Measurements from ENCODE around the gene BCR.

The BCR gene

DNA sequence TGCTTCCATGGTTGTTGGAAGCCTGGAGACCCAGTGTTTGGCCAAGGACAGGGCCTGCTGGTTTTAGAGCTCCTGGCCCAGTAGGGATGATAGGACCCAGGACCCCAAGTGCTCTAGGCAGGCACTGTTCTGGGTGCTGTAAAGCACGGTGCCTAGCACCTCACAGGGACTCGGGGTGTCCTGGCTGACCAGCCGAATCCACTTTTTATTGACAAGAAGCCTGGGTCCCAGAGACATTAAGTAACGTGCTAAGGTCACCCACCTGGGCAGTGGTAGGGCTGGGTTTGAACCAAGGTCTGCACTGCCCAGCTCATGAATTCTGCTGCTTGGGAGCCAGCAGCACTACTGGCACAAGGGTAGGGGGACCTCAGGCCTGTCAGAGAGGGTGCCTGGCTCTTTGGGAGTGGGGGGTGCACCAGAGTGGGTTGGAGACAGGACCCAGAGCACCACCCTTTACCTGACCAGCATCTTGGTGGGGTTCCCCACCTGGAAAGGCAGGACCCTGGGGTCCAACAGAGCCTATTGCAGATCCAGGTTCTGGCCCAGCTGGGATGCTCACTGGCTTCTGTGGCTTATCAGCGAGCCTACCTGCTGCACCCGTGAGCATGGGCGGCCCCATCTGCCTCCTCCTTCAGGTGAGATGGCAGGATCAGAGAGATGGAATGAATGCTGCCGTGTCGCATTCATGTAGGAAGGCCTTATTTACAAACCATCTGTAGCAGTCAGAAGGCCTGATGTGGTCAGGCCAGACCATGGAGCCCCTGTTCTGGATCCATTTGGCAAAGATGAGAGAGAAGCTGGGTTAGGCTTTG is 52.0 kb downstream of the BCR start:
- no peak for DNase-seq

DNA sequence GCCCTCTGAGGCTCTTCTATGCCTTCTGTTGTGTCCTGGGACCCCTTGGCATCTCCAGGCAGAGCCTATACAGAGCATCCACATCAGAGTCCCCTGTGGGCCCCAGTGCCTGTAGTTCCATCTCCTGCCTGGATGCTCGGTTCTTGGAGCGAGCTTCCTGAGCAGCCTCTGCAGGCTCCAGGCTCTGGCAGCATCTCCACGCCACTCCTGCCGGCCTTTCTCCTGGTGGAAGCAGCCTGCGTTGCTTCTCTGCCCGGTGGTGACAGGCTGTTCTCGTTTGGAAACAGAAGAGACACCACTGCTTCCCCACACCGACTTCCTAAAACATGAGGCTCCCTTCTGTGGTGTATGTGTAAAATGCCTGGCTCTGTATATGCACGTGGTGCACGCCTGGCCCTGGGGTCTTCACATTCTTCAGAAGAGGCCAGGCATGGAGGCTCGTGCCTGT is 52.8 kb downstream of the BCR start:
- DNase-seq, result no peak

DNA sequence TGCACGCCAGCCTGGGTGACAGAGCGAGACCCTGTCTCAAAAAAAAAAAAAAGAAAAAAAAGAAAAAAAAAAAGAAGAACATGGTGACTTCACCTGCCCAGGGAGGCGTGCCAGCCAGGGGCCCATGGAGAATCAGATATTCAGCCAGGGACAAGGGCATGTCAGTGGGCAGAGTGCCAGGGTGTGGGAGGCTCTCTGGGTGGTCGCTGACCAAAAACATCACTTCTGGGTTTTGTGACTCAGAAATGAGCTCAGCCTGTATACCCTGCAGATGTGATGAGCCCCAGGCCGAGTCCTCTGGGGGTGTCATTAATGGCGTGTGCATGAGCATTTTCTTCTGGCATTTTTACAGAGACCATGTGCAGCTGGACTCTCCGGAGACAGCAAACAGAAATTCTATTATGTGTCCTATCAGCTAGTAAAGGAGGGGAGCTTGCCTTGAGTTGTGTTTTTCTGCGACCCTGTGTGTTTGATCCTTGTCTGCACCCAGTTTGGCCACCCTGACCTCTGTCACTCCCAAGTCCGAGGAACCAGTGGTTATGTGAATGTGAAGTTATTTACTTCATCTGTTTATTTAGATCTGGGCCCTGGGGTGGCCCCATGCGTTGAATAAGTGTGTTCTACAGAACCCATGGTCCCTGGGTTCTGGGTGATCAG is 53.6 kb downstream of the BCR start:
- DNase-seq, result peak; percentile 74 to 81

DNA sequence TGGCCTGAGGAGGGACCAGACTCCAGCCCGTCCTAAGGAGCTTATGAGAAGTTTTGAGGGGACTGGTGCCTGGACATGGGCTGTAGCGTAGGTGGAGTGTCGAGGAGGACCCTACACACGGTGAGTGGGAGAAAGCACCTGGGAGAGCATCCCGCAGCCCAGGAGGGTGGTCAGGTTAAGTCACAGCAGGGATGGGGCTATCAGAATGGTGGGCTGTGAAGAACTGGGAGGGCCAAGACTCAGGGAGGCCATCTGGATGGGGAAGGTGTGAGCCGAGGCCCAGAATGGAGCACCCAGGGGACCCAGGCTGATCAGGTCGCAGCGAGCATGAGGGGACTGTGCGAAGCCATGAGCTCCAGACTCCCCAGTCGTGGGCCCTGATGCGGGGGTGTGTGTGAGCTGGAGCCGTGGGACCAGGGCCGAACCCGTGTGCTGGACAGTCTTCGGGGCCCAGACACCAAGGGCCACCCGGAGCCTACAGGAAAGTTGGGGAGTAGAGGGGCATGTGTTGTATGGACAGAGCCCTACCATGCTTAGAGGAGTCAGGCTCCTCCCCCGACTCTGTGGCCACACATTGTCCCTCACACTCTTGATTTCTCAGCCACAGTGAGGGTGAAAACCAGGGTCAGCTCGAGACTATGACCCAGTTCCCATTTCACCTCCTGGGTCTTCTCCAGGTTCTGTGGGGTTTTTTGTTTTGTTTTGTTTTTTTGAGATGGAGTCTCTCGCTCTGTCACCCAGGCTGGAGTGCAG is 54.3 kb downstream of the BCR start:
- DNase-seq, result no peak

DNA sequence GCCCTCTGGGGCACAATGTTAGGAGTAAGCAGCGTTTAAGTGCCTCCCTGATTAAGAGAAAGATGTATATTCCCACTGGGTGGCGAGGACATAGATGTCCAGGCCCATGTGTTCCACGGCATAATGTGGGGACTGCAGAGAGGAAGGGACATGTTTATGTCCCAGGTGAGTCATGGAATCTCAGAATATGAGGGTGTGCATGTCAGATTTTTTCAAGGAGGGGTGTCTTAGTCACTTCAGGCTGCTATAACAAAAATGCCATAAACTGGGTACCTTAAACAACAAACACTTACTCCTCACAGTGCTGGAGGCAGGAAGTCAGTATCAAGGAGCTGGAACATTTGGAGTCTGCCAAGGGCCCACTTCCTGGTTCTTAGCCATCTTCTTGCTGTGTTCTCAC is 55.1 kb downstream of the BCR start:
- DNase-seq, result no peak

DNA sequence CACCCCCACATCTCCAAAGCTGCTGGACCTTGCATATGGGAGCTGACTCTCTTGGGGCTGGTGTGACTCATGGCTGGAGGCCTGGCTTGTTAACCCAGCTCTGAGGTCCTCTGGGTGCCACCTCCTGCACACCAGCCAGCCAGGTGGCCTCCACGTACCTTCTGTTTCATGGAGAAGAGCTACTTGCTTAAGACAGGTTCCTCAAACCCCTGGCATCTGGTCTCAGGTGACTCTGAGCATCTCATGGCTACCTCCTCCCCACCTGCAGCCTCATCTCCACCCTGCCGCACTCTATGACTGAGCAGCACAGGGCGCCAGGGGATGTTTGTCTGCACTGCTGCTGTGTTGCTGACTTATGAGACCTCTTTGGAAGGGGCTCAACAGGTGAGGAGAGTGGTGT is 55.7 kb downstream of the BCR start:
- no peak for DNase-seq

DNA sequence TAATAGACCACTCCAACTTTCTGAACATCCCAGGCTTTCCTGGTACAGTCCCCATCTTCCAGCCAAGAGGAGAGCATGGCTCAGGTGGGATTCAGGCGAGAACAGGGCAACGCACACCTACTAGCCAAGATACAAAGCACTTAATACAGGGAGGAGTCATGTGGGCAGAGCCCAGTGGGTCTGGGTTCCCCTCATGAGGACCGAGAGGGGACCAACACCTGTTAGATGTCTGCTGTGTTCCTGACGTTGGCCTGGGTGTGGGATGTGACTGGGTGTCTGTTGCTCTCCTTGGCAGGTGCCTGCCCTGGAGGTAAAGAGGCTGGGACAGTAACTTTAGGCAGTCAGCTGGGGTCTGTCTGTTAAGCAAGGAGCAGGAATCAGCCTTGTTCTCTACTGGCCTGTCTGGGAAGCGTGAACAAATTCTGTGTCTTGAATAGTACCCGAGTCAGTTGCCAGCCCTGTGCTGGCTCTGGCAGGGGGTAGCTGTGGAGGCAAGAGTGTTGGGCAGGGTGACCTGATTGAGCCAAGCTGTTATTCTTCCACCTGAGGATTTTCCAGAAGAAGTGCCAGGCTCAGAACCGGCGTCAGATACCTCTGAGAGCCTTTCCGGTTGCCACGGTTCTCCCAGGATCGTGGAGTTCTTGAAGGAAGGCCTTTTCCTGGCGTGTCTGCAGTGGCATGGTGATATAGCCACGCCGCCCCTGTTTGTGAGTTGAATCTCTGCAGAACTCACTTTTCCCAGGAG is 56.3 kb downstream of the BCR start:
- no peak for DNase-seq

DNA sequence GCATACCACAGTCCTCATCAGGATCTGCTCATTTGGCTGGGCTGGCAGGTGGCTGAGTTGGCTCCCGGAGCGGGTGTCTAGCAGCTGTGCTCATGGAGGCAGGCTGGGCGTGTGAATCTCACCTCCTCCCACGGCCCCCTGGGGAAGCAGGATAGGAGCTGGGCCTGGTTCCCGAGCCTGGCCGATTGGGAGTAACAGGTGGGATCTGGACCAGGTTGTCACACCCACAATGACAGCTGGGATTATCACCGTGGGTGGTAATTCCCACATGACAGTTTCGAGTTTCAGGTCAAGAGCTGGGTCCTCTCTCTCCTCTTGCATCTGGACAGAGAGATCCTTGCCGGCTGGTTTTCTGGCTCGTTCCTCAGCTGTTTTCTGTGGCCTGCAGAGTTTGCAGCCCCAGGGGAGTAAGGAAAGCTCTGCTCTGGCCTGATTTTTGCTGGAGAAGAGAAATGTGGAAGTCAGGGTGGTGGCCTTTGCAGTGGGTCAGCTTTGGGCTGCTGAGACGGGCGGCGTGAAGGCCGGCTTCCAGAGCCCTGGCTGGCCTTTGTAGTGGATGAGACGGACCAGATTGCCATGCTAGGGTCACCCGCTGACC is 57.0 kb downstream of the BCR start:
- no peak for DNase-seq

DNA sequence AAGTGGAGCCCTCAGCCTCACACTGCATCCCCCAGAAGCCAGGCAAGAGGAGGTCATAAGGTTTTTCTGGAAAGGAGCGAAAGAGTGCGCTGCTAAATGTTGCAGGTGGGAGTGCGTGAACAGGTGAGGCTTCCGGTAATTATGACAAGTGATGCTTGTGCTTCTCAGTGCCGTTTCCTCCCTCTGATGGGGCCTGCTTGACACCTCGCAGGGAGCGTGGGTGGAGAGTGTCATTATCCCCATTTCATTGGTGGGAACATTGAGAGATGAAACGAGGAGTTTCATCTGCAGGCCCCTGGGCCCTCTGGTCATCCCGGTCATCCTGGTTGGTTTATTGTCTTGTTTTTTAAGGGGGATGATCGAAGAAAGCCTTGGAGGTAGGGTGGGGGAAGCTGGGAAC is 57.5 kb downstream of the BCR start:
- DNase-seq, result peak; percentile 59 to 66

DNA sequence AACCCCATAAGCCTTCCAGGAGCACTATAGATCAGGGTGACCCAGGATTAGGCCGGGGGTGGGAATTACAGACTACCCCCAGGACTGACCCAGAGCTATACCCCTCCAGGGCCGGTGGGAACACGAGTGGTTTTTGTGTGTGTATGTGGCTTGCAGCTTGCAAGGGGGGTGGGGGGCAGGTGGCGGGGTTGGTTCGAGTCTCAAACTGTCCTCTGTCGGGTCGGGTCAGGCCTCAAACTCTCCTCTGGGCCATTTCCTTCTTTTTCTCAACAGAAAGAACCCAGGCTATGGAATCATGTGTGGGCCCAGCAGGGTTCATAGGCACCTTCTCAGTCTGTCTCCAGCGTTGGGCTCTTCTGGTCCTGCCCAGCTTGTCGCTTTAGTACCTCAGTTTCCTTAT is 58.4 kb downstream of the BCR start:
- DNase-seq, result no peak

DNA sequence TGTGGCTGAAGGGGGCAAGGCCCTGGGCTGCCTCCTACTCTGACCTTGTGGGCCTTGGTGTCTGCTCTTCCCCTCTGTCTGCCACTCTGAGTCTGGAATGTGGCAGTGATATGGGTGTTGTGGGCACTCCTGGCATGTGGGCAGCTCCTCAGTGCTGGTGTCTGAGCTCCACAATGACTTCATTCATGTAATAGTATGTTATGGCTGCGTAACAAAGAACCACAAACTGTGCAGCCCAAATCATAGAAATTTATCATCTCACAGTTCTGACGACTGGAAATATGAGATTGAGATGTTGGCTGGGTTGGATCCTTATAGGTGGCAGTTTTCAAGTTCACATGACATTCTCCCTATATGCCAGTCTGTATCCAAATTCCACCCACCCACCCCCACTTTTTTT is 59.1 kb downstream of the BCR start:
- no peak for DNase-seq

DNA sequence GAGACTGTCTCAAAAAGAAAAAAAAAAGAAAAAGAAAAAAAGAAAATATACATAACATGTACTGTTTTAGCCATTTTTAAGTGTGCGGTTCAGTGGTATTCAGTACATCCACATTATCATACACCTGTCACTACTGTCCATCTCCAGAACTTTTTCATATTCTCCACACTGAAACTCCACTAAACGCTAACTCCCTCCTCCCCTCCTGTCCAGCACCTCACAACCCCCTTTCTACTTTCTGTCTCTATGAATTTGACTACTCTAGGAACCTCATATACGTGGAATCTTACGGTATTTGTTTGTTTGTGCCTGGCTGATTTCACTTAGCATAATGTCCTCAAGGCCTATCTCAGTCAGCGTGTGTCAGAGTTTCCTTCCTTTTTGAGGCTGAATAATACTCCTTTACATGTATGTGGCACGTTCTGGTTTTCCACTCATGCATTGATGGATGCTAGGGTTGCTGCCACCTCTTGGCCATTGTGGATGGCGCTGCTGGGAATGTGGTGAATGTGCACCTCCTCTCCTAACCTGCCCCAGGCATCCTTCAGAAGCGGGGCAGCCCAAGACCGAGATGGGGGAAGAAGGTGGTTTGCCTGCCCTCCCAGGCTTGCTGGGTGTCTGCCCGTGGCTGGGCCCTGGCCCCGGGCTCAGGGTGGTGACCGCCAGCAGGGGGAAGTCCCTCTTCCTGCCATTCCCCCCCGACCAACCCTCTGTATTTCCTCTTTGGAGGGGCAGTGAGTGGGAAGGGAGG is 60.5 kb downstream of the BCR start:
- DNase-seq, result peak; percentile 48 to 56

DNA sequence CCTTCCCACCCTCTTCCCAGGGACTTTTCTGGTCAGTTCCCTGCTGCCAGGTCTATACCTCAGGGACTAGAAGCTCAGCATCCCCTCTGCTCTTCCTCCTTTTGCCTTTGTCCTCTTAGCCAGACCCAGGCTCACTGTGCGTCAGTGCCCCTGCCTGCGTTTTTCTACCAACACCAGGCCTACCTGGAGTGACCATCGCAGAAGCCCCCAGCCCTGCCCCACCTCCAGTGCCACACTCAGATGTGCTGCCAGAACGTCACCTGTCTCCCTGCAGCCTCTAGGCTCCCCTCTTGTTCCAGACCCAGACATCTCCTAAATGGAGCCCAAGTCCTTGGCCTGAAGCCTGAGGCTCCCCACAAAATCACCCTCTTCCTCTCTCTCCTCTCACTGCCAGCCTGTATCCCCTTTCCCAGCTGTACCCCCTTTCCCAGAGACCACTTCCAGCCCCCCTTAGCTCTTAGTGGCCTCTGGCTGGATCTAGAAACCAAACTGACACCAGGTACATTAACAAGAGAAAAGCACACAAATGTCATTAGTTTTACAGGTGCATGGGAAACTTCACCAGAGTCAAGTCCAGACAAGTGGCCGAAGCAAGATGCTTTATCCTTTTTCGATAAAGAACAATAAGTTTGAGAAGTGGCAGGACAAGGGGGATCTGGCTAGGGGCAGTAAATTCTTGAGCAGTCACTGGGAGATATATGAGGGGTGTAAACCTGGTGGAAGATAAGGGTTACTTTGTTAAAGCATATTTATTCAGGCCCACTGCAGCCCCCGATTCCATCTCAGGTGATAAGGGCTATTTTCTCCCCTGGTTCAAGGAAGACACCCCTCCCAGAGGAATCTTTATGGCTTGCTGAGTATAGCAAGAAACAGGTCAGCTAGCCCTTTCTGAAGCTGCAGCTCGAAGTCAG is 61.5 kb downstream of the BCR start:
- DNase-seq, result no peak

DNA sequence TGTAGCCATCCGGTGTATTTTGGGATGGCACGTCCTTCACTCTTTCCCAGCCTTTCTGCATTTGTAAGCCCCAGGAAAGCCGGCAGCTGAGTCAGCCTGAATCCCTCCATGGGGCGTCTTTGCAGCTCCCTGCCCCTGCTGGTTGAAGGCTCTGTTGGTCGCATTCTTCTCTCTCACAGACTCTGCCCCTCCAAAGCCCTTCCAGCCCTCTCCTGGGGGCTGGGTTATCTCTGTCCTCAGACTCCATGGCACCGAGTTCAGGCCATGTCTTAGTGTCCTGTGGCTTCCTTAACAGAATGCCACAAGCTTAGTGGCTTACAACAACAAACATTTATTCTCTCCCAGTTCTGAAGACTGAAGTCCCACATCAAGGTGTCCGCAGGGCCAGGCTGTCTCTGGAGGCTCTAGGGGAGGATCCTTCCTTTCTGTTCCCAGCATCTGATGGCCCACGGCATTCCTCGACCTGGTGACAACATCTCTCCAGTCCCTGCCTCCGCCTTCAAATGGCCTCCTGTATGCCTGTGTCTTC is 62.2 kb downstream of the BCR start:
- no peak for DNase-seq

DNA sequence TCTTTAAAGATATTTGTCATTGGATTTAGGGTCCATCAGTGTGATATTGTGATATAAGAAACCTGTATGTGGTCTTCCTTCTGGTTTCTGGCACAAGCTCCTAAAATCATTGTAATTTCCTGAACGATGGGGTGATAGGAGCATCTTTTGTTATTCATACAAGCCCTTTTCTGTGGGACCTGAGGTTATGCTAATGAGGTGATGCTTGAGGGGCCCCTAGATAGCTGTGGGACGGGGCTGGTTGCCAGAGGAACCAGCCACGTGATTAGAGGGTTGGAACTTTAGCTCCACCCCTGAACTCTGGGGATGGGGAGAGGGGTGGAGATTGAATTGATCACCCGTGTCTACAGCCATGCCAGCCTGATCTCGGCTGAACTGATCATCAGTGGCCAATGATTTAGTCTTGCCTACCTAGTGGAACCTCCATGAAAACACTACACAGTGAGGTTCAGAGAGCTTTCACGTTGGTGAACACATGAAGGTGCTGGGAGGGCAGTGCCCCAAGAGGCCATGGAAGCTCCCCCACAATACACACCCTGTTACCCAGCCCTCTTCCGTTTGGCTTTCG is 62.8 kb downstream of the BCR start:
- peak; percentile 70 to 78 for DNase-seq

DNA sequence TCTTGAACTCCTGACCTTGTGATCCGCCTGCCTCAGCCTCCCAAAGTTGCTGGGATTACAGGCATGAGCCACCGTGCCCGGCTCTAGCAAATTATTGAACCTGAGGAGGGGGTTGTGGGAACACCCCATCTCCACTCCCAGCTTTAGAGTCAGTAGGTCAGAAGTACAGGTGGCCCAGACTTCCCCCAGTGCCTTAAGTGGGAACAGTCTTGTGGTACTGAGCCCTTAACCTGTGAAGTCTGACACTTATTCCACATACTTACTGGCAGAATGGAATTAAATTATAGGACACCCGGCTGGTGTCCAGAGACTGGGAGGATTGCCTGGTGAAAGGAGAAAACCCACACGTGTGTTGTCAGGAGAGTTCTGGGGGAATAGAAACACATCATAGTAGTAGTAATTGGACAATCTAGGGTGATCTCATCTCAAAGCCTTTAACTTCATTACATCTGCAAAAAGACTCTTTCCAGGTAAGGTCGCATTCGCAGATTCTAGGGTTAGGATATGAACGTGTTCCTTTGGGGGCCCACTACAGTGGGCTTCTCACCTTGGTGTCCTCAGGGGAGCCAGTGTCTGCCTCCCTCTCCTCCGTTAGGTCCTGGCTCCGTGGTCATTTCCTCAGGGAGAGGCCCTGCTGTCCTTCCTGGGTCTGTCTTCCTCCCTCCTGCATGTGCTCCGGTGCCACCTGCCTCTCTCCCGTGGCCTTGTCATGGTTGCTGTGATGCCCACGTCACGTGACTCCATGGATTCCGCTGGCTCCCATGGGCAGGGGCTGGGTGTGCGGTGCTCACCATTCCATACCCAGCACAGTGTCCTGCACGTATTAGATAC is 63.8 kb downstream of the BCR start:
- no peak for DNase-seq

DNA sequence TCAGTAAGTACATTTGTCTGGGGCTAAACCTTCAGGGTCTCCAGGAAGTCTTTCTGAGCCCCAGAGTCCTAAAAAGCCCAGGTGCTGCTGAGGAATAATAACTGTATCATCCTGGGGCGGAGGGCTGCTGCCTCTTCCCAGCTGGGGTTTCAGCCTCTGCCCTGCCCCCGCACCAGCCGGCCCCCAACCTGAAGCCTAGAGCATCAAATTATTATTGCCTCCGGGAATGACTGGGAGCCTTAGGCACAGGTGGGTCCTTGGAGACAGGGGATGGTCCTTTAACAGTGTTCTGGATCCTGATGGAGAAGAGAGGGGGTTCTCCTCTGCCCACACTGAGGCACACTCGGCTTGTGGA is 64.4 kb downstream of the BCR start:
- DNase-seq, result no peak

DNA sequence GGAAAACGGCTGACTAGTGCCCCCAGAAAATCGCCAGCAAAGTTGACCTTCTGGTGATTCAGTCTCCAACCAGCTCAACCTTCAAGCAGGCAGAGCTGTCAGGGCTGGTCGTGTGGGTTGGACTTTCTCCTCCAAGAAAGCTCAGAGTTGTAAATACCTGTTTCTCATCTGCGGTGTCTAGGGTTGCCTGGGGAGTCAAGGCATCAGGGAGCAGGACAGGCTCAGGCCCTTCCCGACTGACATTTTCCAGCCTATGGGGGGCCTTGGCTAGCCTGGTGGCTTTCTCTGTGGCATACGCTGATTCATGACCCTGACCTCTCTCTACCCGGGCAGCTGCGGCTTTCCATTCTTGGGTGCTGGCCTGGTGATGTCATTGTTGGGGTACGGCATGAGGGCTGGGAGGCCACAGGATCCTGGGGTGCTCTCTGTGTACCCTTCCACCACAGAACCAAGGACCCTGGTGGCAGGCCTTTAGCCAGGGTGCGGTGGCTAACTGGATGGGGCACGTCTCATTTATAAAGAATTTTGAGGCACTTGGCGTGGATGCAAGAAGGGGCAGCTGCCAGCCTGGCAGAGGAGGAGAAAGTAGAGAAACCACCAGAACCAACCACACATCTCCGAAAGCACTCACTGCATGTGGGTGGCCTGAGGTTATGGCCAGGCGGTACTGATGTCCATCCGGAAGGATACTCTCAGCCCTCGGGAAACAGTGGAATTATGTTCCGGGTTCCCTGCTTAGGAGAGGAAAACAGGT is 64.9 kb downstream of the BCR start:
- no peak for DNase-seq

DNA sequence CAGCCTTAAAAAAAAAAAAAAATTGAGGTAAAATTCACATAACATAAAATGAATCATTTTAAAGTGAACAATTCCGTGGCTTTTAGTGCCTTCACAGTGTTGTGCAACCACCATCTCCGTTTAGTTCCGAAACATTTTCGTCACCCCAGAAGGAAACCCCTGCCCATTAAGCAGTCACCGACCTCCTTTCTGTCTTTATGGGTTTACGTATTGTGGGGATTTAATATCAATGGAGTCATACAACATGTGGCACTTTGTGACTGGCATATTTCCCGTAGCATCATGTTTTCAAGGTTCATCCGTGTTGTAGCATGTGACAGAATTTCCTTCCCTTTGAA is 65.5 kb downstream of the BCR start:
- DNase-seq, result no peak

Data from activated CD4-positive, alpha-beta T cell treated with anti-CD3 and anti-CD28 coated beads, Interleukin-2, amount 50 U/mL, for 48 hours (primary cell).